ENCODE data around the gene KIAA1191.

KIAA1191 gene

GRCh38 chr5:176389135-176390123, 27.9 kb upstream of the KIAA1191 start:
- no peak for DNase-seq

GRCh38 chr5:176388444-176389134, 27.0 kb upstream of the KIAA1191 start, which contains the start of the genes HIGD2A and NOP16:
Gene HIGD2A, plus strand, starts transcription at chr5:176388751. Its CDS starts 69 bp downstream, at chr5:176388820.
Gene NOP16, minus strand, starts transcription at chr5:176388598. Its CDS starts 59 bp downstream, at chr5:176388539.
- DNase-seq: peak; percentile 99

GRCh38 chr5:176388003-176388443, 26.5 kb upstream of the KIAA1191 start:
- DNase-seq: no peak

GRCh38 chr5:176387384-176387925, 25.9 kb upstream of the KIAA1191 start:
- DNase-seq: no peak

GRCh38 chr5:176386491-176386890, 24.9 kb upstream of the KIAA1191 start:
- no peak for DNase-seq

- DNase-seq: no peak
These were observed 23.4 kb upstream of the KIAA1191 start for GRCh38 chr5:176384991-176385390.

- DNase-seq: no peak
These were observed 22.9 kb upstream of the KIAA1191 start for GRCh38 chr5:176384366-176384930.

- DNase-seq: no peak
These were observed 22.4 kb upstream of the KIAA1191 start for GRCh38 chr5:176383961-176384360.

GRCh38 chr5:176383248-176383905, 21.8 kb upstream of the KIAA1191 start:
- no peak for DNase-seq

GRCh38 chr5:176382721-176383120, 21.2 kb upstream of the KIAA1191 start:
- DNase-seq: no peak

GRCh38 chr5:176381979-176382378, 20.4 kb upstream of the KIAA1191 start:
- no peak for DNase-seq

GRCh38 chr5:176381423-176381822, 19.9 kb upstream of the KIAA1191 start:
- DNase-seq: no peak

GRCh38 chr5:176379881-176380280, 18.3 kb upstream of the KIAA1191 start:
- DNase-seq: no peak

- no peak for DNase-seq
These were observed 11.7 kb upstream of the KIAA1191 start for GRCh38 chr5:176373100-176373818.

- DNase-seq: no peak
These were observed 10.3 kb upstream of the KIAA1191 start for GRCh38 chr5:176371621-176372539.

- DNase-seq: no peak
These were observed 8.6 kb upstream of the KIAA1191 start for GRCh38 chr5:176369934-176370711.

- DNase-seq: no peak
These were observed 7.2 kb upstream of the KIAA1191 start for GRCh38 chr5:176368726-176369125.

- DNase-seq: no peak
These were observed 4.8 kb upstream of the KIAA1191 start for GRCh38 chr5:176366232-176366894.
